ENCODE measurements around the gene BYSL. TPM values are rescaled to one million over a fixed set of nuclear protein-coding genes. Genes with fewer than 3 reads are reported as not detected.

The BYSL gene
- total and polyA plus RNA-seq, 9 of the 15 experiments (the other 6 are each of a cell fraction or from before 2014, with no cell fraction given), result 22.2 to 92.3 (median 53.4) TPM

- TF ChIP-seq, protein P1, sequence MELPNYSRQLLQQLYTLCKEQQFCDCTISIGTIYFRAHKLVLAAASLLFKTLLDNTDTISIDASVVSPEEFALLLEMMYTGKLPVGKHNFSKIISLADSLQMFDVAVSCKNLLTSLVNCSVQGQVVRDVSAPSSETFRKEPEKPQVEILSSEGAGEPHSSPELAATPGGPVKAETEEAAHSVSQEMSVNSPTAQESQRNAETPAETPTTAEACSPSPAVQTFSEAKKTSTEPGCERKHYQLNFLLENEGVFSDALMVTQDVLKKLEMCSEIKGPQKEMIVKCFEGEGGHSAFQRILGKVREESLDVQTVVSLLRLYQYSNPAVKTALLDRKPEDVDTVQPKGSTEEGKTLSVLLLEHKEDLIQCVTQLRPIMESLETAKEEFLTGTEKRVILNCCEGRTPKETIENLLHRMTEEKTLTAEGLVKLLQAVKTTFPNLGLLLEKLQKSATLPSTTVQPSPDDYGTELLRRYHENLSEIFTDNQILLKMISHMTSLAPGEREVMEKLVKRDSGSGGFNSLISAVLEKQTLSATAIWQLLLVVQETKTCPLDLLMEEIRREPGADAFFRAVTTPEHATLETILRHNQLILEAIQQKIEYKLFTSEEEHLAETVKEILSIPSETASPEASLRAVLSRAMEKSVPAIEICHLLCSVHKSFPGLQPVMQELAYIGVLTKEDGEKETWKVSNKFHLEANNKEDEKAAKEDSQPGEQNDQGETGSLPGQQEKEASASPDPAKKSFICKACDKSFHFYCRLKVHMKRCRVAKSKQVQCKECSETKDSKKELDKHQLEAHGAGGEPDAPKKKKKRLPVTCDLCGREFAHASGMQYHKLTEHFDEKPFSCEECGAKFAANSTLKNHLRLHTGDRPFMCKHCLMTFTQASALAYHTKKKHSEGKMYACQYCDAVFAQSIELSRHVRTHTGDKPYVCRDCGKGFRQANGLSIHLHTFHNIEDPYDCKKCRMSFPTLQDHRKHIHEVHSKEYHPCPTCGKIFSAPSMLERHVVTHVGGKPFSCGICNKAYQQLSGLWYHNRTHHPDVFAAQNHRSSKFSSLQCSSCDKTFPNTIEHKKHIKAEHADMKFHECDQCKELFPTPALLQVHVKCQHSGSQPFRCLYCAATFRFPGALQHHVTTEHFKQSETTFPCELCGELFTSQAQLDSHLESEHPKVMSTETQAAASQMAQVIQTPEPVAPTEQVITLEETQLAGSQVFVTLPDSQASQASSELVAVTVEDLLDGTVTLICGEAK (IDR thresholded peaks at IDR 0.05), result no peak
- TF ChIP-seq, protein P1 (CRISPR knock-in tag; IDR thresholded peaks at IDR 0.05), result no peak
- TF ChIP-seq NR2C1 (IDR thresholded peaks at IDR 0.05) (peak; percentile 53; the same call in 1 of the 2 replicates), NR2C1 (tag; IDR thresholded peaks at IDR 0.05) (peak; percentile 64), SIN3B (IDR thresholded peaks at IDR 0.05; ENCODE audit: low read depth) (no peak), ZKSCAN3 (CRISPR knock-in tag; IDR thresholded peaks at IDR 0.05) (no peak)
These were observed 35.4 kb upstream of the BYSL start (continued) for GRCh38 chr6:41885930-41886329.
